ENCODE data around the gene KCNQ5.

The KCNQ5 gene

DNA sequence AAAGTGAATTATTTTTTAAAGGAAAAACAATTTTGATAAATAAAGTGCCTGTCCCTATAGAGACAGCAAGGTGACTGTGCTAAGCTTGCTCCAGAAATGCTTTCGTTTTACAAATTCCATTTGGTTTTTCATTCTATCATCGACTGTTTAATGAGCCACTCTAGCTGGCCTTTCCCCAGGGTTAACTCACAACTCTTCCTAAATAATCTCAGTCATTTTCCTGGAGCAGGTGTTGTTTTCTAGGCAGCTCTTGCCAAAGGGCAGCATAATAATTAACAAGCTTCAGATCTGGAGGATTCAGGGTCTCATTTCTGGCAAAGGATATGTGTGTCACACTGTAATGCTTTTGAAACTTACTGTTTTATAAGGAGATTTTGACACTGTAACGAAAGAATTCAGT, 419.2 kb downstream of the KCNQ5 start:
- Histone ChIP-seq H3K36me3 (ENCODE audit: insufficient read depth, low read depth, low read length) (no peaks in the 10 kb centered on the region), H3K27me3 (ENCODE audit: insufficient read depth, low read length) (no peaks in the 10 kb centered on the region), H3K27ac (ENCODE audit: low read length) (no peak overlapping the region), H3K9me3 (ENCODE audit: insufficient read depth, low read depth, low read length) (no peaks in the 10 kb centered on the region), H3K4me3 (ENCODE audit: low read length) (no peak overlapping the region), H3K4me1 (ENCODE audit: insufficient read depth, low read length) (no peaks in the 10 kb centered on the region), H3K9ac (ENCODE audit: low read depth, low read length) (no peak overlapping the region)

DNA sequence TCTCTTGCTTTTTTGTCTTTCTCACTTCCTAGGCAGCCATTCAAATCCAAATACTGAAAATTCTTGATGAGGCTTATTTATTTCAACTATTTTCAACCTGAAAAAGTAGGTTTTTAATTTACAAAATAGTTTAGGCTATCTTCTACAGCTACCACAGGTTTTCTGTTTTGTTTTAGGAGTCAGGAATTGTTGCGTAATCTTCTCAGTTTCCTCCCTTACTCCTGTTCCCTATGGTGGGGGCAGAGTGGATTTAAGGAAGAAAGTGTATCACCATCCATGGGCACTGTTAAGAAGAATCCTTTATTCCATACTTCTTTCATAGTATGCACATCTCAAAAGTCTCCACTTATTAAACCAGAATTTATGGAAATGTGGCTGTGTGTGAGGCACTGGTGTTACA, 421.0 kb downstream of the KCNQ5 start:
- no peaks in the 10 kb centered on the region for H3K9me3 ChIP-seq (ENCODE audit: insufficient read depth, low read depth, low read length)
- H3K36me3 ChIP-seq (ENCODE audit: insufficient read depth, low read depth, low read length): no peaks in the 10 kb centered on the region
- H3K4me1 ChIP-seq (ENCODE audit: insufficient read depth, low read length): no peaks in the 10 kb centered on the region
- H3K27me3 ChIP-seq (ENCODE audit: insufficient read depth, low read length): no peaks in the 10 kb centered on the region
- no peak overlapping the region for H3K4me3 ChIP-seq (ENCODE audit: low read length)
- H3K27ac ChIP-seq (ENCODE audit: low read length): no peak overlapping the region
- H3K9ac ChIP-seq (ENCODE audit: low read depth, low read length): no peak overlapping the region

DNA sequence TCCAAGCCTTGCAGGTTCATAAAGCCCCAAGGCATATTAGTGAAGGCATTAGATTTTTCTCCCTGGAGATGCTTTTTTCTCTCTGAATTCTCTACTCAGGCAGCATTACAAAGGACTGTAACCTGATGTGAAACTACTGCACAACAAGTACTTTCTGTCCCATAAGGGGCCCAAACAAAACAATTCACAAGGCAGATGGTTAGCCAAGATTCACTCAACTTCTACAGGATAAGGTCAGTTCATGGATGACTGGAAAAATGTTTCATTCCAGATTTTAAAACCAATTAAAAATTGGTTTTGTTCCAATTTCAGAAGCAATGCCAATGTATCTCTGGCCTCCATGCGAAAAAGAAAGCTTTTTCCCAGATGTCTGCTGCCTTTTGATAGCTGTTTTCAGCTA, 421.6 kb downstream of the KCNQ5 start:
- H3K4me3 ChIP-seq (ENCODE audit: low read length): no peak overlapping the region
- H3K27me3 ChIP-seq (ENCODE audit: insufficient read depth, low read length): no peaks in the 10 kb centered on the region
- no peaks in the 10 kb centered on the region for H3K4me1 ChIP-seq (ENCODE audit: insufficient read depth, low read length)
- H3K9me3 ChIP-seq (ENCODE audit: insufficient read depth, low read depth, low read length): no peaks in the 10 kb centered on the region
- H3K36me3 ChIP-seq (ENCODE audit: insufficient read depth, low read depth, low read length): no peaks in the 10 kb centered on the region
- no peak overlapping the region for H3K9ac ChIP-seq (ENCODE audit: low read depth, low read length)
- no peak overlapping the region for H3K27ac ChIP-seq (ENCODE audit: low read length)

DNA sequence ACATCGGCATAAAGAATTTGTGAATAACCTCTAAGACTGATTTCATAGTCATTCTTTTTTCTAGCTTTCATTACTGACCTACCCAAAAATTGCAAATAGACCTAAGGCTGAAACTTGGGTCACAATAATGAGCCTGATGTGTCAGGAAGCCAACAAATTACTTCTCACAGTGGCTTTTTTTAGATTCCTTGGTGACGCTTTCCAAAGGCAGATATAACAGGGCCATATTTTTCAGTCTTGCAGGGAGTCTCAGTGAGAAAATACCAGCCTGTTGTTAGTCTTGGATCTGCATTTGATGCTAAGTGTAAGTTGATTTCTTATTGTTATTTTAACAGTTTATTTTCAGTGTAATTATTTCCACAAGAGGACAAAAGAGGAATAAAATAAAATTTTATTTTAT, 423.7 kb downstream of the KCNQ5 start:
- H3K4me3 ChIP-seq (ENCODE audit: low read length): no peak overlapping the region
- H3K9me3 ChIP-seq (ENCODE audit: insufficient read depth, low read depth, low read length): no peaks in the 10 kb centered on the region
- H3K27ac ChIP-seq (ENCODE audit: low read length): no peak overlapping the region
- H3K27me3 ChIP-seq (ENCODE audit: insufficient read depth, low read length): no peaks in the 10 kb centered on the region
- H3K4me1 ChIP-seq (ENCODE audit: insufficient read depth, low read length): no peaks in the 10 kb centered on the region
- H3K36me3 ChIP-seq (ENCODE audit: insufficient read depth, low read depth, low read length): no peaks in the 10 kb centered on the region
- no peak overlapping the region for H3K9ac ChIP-seq (ENCODE audit: low read depth, low read length)

DNA sequence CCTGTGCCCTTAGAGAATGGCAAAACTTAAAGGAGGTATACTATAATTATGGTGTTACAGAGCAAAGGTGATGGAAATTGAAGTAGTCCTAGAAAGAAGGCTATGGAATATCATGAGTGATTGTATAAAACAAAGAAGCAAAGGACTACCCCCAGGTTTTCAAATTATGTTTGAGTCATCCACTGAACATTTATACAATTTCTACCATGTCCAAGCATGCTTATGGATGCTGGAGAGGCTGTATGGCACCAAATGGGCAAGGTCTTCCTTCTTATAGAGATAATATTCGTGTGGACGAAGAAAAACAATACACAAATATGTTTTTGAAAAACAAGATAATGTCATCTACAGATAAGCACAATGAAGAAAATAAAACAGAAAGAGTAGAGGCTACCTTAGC, 425.9 kb downstream of the KCNQ5 start:
- H3K4me1 ChIP-seq (ENCODE audit: insufficient read depth, low read length): no peaks in the 10 kb centered on the region
- no peaks in the 10 kb centered on the region for H3K9me3 ChIP-seq (ENCODE audit: insufficient read depth, low read depth, low read length)
- H3K4me3 ChIP-seq (ENCODE audit: low read length): no peak overlapping the region
- no peak overlapping the region for H3K27ac ChIP-seq (ENCODE audit: low read length)
- no peak overlapping the region for H3K9ac ChIP-seq (ENCODE audit: low read depth, low read length)
- H3K36me3 ChIP-seq (ENCODE audit: insufficient read depth, low read depth, low read length): no peaks in the 10 kb centered on the region
- H3K27me3 ChIP-seq (ENCODE audit: insufficient read depth, low read length): no peaks in the 10 kb centered on the region

DNA sequence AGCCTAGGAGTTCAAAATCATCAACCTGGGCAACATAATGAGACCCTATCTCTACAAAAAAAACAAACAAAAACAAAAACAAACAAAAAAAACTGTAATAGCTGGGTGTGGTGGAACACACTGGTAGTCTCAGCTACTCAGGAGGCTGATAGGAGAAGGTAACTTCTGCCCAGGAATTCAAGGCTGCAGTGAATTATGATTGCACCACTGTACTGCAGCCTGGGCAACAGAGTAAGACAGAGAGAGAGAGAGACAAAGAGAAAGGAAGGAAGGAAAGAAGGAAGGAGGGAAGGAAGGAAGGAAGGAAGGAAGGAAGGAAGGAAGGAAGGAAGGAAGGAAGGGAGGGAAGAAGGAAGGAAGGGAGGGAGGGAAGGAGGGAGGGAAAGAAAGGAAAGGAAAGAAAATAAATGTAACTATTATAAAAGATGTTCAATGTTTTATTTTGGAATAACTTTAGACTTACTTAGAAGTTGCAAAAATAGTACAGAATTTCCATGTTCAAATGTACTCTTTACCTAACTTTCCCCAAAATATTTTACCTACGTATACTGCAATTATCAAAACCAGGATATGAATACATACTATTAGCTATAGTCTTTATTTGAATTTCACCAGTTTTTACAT, 428.2 kb downstream of the KCNQ5 start:
- H3K27me3 ChIP-seq (ENCODE audit: insufficient read depth, low read length): no peaks in the 10 kb centered on the region
- H3K4me1 ChIP-seq (ENCODE audit: insufficient read depth, low read length): no peaks in the 10 kb centered on the region
- H3K9ac ChIP-seq (ENCODE audit: low read depth, low read length): no peak overlapping the region
- H3K4me3 ChIP-seq (ENCODE audit: low read length): no peak overlapping the region
- no peaks in the 10 kb centered on the region for H3K36me3 ChIP-seq (ENCODE audit: insufficient read depth, low read depth, low read length)
- H3K9me3 ChIP-seq (ENCODE audit: insufficient read depth, low read depth, low read length): no peaks in the 10 kb centered on the region
- H3K27ac ChIP-seq (ENCODE audit: low read length): no peak overlapping the region

DNA sequence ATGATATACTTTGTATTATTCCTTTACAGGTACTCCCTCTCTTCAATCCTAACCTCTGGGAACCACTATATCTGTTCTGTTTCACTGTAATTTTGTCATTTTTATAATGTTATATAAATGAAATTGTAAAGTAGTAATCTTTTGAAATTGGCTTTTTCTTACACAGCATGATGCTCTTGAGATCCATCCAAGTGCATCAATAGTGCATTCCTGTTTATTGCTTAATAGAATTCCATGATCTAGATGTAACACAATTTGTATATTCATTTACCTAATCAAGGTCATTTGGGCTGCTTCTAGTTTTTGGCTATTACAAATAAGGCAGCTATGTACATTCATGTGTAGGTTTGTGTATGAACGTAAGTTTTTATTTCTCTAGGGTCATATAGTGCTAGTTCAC, 428.8 kb downstream of the KCNQ5 start:
- Histone ChIP-seq H3K36me3 (ENCODE audit: insufficient read depth, low read depth, low read length) (no peaks in the 10 kb centered on the region), H3K4me1 (ENCODE audit: insufficient read depth, low read length) (no peaks in the 10 kb centered on the region)

DNA sequence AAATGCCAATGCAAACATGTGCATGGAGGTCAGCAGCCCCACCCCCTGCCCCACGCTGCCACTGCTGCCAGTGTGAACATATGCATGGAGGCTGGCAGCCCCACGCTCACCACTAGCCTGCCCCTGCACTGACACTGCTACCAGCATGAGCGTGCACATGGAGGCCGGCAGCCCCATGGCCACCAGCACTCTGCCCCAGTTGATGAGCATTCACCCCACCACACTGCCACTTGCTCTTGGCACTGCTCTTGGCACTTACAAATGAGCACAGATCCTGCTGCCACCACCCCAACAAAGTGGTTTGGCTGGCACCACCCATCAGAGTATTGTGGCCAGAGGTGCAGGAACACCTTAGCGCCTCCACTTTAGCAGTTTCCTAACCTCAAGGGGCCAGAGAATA, 429.3 kb downstream of the KCNQ5 start:
- no peaks in the 10 kb centered on the region for H3K27me3 ChIP-seq (ENCODE audit: insufficient read depth, low read length)
- H3K4me1 ChIP-seq (ENCODE audit: insufficient read depth, low read length): no peaks in the 10 kb centered on the region
- H3K4me3 ChIP-seq (ENCODE audit: low read length): no peak overlapping the region
- no peak overlapping the region for H3K27ac ChIP-seq (ENCODE audit: low read length)
- H3K9me3 ChIP-seq (ENCODE audit: insufficient read depth, low read depth, low read length): no peaks in the 10 kb centered on the region
- no peak overlapping the region for H3K9ac ChIP-seq (ENCODE audit: low read depth, low read length)
- H3K36me3 ChIP-seq (ENCODE audit: insufficient read depth, low read depth, low read length): no peaks in the 10 kb centered on the region

More for the DNA sequence above, 428.8 kb downstream of the KCNQ5 start:
- no peaks in the 10 kb centered on the region for H3K9me3 ChIP-seq (ENCODE audit: insufficient read depth, low read depth, low read length)
- H3K9ac ChIP-seq (ENCODE audit: low read depth, low read length): no peak overlapping the region
- H3K4me3 ChIP-seq (ENCODE audit: low read length): no peak overlapping the region
- no peak overlapping the region for H3K27ac ChIP-seq (ENCODE audit: low read length)
- H3K27me3 ChIP-seq (ENCODE audit: insufficient read depth, low read length): no peaks in the 10 kb centered on the region

DNA sequence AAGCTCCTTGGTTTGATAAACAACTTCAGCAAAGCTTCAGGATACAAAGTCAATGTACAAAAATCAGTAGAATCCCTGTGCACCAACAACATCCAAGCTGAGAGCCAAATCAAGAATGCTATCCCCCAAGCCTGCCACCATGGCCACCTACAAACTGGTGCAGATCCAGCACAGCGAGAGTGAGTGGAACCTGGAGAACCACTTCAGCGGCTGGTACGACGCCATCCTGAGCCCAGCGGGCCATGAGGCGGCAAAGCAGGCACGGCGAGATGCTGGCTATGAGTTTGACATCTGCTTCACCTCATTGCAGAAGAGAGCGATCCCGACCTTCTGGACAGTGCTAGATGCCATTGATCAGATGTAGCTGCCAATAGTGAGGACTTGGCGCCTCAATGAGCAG, 433.1 kb downstream of the KCNQ5 start:
- Histone ChIP-seq H3K9me3 (ENCODE audit: insufficient read depth, low read depth, low read length) (no peaks in the 10 kb centered on the region), H3K4me3 (ENCODE audit: low read length) (no peak overlapping the region), H3K27ac (ENCODE audit: low read length) (no peak overlapping the region), H3K36me3 (ENCODE audit: insufficient read depth, low read depth, low read length) (no peaks in the 10 kb centered on the region), H3K27me3 (ENCODE audit: insufficient read depth, low read length) (no peaks in the 10 kb centered on the region), H3K4me1 (ENCODE audit: insufficient read depth, low read length) (no peaks in the 10 kb centered on the region), H3K9ac (ENCODE audit: low read depth, low read length) (no peak overlapping the region)

DNA sequence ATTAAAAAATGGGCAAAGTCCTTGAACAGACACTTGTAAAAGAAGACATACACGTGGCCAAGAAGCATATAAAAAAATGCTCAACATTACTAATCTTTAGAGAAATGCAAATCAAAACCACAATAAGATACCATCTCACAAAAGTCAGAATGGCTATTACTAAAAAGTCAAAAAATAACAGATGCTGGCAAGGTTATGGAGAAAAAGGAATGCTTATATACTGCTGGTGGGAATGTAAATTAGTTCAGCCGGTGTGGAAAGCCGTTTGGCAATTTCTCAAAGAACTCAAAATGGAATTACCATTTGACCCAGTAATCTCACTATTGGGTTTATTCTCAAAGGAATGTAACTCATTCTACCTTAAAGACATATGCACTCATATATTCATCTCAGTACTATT, 436.9 kb downstream of the KCNQ5 start:
- no peaks in the 10 kb centered on the region for H3K4me1 ChIP-seq (ENCODE audit: insufficient read depth, low read length)
- no peak overlapping the region for H3K27ac ChIP-seq (ENCODE audit: low read length)
- H3K36me3 ChIP-seq (ENCODE audit: insufficient read depth, low read depth, low read length): no peaks in the 10 kb centered on the region
- no peaks in the 10 kb centered on the region for H3K9me3 ChIP-seq (ENCODE audit: insufficient read depth, low read depth, low read length)
- H3K4me3 ChIP-seq (ENCODE audit: low read length): no peak overlapping the region
- H3K9ac ChIP-seq (ENCODE audit: low read depth, low read length): no peak overlapping the region
- H3K27me3 ChIP-seq (ENCODE audit: insufficient read depth, low read length): no peaks in the 10 kb centered on the region

DNA sequence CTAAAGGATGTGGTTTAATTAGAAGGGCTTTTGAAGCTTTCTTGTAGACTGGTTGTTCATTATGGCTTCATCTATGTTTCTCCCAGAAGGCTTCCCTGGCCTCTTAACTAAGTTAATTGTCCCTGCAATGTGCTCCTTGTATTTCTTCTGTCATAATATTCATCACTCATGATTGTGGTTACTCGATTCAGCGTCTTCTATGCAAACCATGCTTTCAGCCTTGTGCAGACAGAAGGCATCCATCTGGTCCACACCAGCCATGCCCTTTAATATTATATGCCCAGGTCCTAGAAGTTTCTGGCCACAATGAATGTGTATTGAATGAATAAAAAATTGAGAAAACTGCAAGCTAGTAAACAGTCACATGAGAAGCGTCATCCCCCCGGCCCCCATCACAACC, 440.3 kb downstream of the KCNQ5 start:
- Histone ChIP-seq H3K9ac (ENCODE audit: low read depth, low read length) (no peak overlapping the region), H3K27me3 (ENCODE audit: insufficient read depth, low read length) (no peaks in the 10 kb centered on the region), H3K4me3 (ENCODE audit: low read length) (no peak overlapping the region), H3K36me3 (ENCODE audit: insufficient read depth, low read depth, low read length) (no peaks in the 10 kb centered on the region), H3K27ac (ENCODE audit: low read length) (no peak overlapping the region), H3K4me1 (ENCODE audit: insufficient read depth, low read length) (no peaks in the 10 kb centered on the region), H3K9me3 (ENCODE audit: insufficient read depth, low read depth, low read length) (no peaks in the 10 kb centered on the region)

DNA sequence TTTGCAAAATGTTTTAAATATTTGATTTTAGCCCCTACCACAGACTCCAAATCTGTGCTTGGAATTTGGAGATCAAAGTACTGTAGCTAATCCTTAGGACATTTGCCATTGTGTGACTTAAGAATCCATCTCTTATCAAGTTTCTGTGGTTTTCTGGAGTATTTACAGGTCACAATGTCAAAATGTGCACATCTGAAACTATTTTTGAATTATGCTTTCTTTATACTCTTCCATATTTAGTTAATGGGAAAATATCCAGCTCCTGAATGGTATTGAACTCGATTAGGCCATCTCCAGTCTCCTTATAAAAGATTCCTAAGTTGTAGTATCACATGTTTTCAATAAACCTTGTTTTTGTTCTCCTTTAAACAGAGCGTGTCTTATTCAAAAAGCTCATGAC, 441.0 kb downstream of the KCNQ5 start:
- Histone ChIP-seq H3K9ac (ENCODE audit: low read depth, low read length) (no peak overlapping the region), H3K4me3 (ENCODE audit: low read length) (no peak overlapping the region), H3K27me3 (ENCODE audit: insufficient read depth, low read length) (no peaks in the 10 kb centered on the region), H3K27ac (ENCODE audit: low read length) (no peak overlapping the region), H3K36me3 (ENCODE audit: insufficient read depth, low read depth, low read length) (no peaks in the 10 kb centered on the region), H3K4me1 (ENCODE audit: insufficient read depth, low read length) (no peaks in the 10 kb centered on the region), H3K9me3 (ENCODE audit: insufficient read depth, low read depth, low read length) (no peaks in the 10 kb centered on the region)

DNA sequence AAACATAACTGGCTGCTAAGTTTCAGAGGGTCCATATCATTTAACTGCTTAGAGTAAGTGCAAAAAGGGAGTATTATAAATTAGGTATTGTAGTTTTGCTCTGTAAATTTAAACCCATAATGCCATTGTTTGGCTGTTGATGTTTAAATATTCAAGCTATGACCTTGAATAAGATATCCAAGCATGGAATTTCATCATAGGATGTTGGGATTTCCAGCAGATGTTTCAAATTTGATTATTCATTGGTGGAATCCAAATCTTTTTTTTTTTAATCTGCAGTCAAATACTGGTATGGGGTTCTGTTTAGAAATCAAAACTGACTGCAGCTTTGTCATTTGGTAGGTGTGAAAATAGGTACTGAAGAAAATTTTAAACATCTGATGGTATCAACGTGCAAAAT, 442.4 kb downstream of the KCNQ5 start:
- Histone ChIP-seq H3K9me3 (ENCODE audit: insufficient read depth, low read depth, low read length) (no peaks in the 10 kb centered on the region), H3K4me3 (ENCODE audit: low read length) (no peak overlapping the region), H3K4me1 (ENCODE audit: insufficient read depth, low read length) (no peaks in the 10 kb centered on the region), H3K9ac (ENCODE audit: low read depth, low read length) (no peak overlapping the region), H3K27me3 (ENCODE audit: insufficient read depth, low read length) (no peaks in the 10 kb centered on the region), H3K27ac (ENCODE audit: low read length) (no peak overlapping the region), H3K36me3 (ENCODE audit: insufficient read depth, low read depth, low read length) (no peaks in the 10 kb centered on the region)

Measured in iPS-20b (cell line).